Adrenal gland (tissue), 5 donors: ENCODE measurements around the gene CORO2B.

Experiments used
- POLR2A ChIP-seq, 2 donors: fragments of 450-650 bp; IDR thresholded peaks; one replicate each; pipeline ENCODE4 v1.6.1; 2017; ENCODE audit warnings: antibody characterized with exemption in 2 of 2, mild to moderate bottlenecking in 2 of 2, moderate library complexity in 1 of 2
- TF ChIP-seq, protein P1 (sequence below), 6 experiments: fragments of 450-650 bp in 4 of 6; fragments of 200-600 bp in 2 of 6; sonication (generic) in 1 of 6; IDR thresholded peaks; 1 replicate in 5 of 6; 2 replicates in 1 of 6; pipeline versions ENCODE4 v1.5.1 to v1.8.0; 2016 to 2021; ENCODE audit warnings: antibody characterized with exemption in 6 of 6, mild to moderate bottlenecking in 2 of 6, moderate library complexity in 1 of 6
- donor health status: DM: no; HTN: no; CAD: no.

DNA sequence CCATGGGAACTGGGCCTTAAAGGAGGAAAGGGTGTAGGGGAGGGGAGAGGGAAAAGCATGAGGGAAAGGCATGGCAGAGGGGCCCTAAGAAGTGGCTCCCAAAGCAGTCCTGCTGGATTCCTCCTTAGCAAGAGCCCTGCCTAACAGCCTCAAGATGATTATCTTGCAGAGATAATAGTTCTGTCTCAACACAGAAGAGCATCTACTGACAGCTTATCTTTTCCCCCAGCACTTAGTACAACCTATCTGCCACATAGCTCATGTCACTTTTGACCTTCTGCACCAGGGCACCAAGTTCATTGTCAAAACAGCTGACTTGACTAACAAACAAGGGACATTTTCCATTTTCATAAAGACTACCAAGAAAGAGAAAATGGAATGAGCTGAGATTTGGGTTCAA is 155.6 kb downstream of the CORO2B start:
- no peak for TF ChIP-seq POLR2A (IDR thresholded peaks at IDR 0.05)
- TF ChIP-seq, protein P1, sequence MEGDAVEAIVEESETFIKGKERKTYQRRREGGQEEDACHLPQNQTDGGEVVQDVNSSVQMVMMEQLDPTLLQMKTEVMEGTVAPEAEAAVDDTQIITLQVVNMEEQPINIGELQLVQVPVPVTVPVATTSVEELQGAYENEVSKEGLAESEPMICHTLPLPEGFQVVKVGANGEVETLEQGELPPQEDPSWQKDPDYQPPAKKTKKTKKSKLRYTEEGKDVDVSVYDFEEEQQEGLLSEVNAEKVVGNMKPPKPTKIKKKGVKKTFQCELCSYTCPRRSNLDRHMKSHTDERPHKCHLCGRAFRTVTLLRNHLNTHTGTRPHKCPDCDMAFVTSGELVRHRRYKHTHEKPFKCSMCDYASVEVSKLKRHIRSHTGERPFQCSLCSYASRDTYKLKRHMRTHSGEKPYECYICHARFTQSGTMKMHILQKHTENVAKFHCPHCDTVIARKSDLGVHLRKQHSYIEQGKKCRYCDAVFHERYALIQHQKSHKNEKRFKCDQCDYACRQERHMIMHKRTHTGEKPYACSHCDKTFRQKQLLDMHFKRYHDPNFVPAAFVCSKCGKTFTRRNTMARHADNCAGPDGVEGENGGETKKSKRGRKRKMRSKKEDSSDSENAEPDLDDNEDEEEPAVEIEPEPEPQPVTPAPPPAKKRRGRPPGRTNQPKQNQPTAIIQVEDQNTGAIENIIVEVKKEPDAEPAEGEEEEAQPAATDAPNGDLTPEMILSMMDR (IDR thresholded peaks at IDR 0.05) = no peak
